SU-DHL-6 (cell line): Measurements from ENCODE around the gene WDR48.

Source experiments
- H2AFZ ChIP-seq: fragments of 200-600 bp; sonication (generic); 2 replicates; pipeline ENCODE4 v1.6.1; 2014; ENCODE audit warnings: low read depth, mild to moderate bottlenecking, moderate library complexity, mixed read lengths, antibody characterized with exemption, low read length; ENCODE audit not compliant: severe bottlenecking
- H3F3A ChIP-seq: fragments of 200-600 bp; shearing (Covaris generic); 2 replicates; pipeline ENCODE4 v1.6.0; 2016; ENCODE audit warnings: antibody characterized with exemption, mild to moderate bottlenecking; ENCODE audit not compliant: insufficient read depth
- H3K27ac ChIP-seq: fragments of 200-600 bp; sonication (generic); 2 replicates; pipeline ENCODE4 v1.5.1; 2016; ENCODE audit warnings: low read depth, mild to moderate bottlenecking, low read length, moderate library complexity, mixed read lengths
- H3K27me3 ChIP-seq: fragments of 200-600 bp; sonication (generic), shearing (Covaris generic); 2 replicates; pipeline ENCODE4 v1.6.0; 2014; ENCODE audit warnings: mild to moderate bottlenecking, low read length
- H3K36me3 ChIP-seq: fragments of 200-600 bp; sonication (generic); 2 replicates; pipeline ENCODE4 v1.6.1; 2014; ENCODE audit warnings: mild to moderate bottlenecking, low read length, mixed read lengths
- H3K4me2 ChIP-seq: fragments of 300-600, 200-600 bp; shearing (Covaris generic), sonication (generic); 2 replicates; pipeline ENCODE4 v1.6.0; 2014; ENCODE audit warnings: low read length, low read depth, mild to moderate bottlenecking; ENCODE audit not compliant: poor library complexity, severe bottlenecking
- H3K4me3 ChIP-seq: fragments of 200-600 bp; sonication (generic); 2 replicates; pipeline ENCODE4 v1.5.1; 2014; ENCODE audit warnings: antibody characterized with exemption, low read length, mild to moderate bottlenecking, mixed read lengths; ENCODE audit not compliant: insufficient read depth, poor library complexity, severe bottlenecking
- H3K79me2 ChIP-seq: fragments of 200-600 bp; sonication (generic); 2 replicates; pipeline ENCODE4 v1.6.1; 2014; ENCODE audit warnings: mild to moderate bottlenecking, low read length, moderate library complexity; ENCODE audit not compliant: insufficient read depth
- H3K9ac ChIP-seq: fragments of 200-600 bp; sonication (generic); 2 replicates; pipeline ENCODE4 v1.7.0; 2014; ENCODE audit warnings: mild to moderate bottlenecking, low read length
- H3K9me2 ChIP-seq: fragments of 200-600 bp; sonication (generic); replicated peaks from 2 replicates; pipeline ENCODE4 v1.6.1; 2014; ENCODE audit warnings: low read length; ENCODE audit not compliant: insufficient read depth
- H3K9me3 ChIP-seq: fragments of 200-600 bp; sonication (generic); 2 replicates; pipeline ENCODE4 v1.6.1; 2014; ENCODE audit warnings: low read length, mixed read lengths; ENCODE audit not compliant: insufficient read depth
- H4K20me1 ChIP-seq: fragments of 200-600 bp; sonication (generic); 2 replicates; pipeline ENCODE4 v1.6.1; 2014; ENCODE audit warnings: low read depth, mild to moderate bottlenecking, antibody characterized with exemption, low read length, moderate library complexity, mixed read lengths
- CTCF ChIP-seq: fragments of 200-600 bp; sonication (generic); IDR thresholded peaks from one replicate; pipeline ENCODE4 v1.5.1; 2017; ENCODE audit warnings: antibody characterized with exemption, mild to moderate bottlenecking, low read length, moderate library complexity; ENCODE audit not compliant: insufficient read depth, poor library complexity, severe bottlenecking
- EZH2phosphoT487 ChIP-seq: fragments of 200-600 bp; sonication (generic), shearing (Covaris generic); conservative IDR thresholded peaks from 2 replicates; pipeline ENCODE4 v1.6.1; 2018; ENCODE audit warnings: mild to moderate bottlenecking, antibody characterized with exemption, low read length, moderate library complexity, mixed read lengths

The WDR48 gene

DNA sequence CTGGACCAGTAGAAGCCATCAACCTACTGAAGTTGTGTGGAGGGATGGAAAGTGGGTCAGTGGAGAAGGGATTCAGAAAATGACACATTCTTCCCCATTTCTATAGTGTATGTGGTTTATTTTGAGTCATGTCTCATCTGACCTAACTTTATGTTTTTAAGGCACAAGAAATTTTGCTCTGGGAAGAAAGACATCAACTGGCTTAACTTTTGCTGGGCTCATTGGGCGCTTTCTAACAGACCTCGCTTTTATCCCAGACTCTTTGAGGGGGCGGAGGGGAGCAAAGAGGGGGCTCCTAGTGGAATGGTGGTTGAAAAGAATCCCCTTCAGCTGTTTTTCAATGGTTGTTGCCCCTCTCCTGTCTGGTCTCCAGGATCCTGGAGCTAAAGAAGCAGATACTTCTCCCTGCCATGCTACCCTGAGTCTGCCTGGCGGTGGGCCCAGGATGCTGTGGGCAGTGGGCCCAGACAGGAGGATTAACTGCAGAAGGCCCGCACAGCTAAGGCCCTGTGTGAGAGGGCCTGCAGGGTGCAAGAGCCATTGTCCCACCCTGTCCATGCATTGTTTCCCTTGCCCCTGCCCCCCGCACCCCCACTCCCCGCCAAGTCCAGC is 87.1 kb downstream of the WDR48 start:
- Histone ChIP-seq H4K20me1 (no peaks in the 10 kb centered on the region), H3F3A (no peaks in the 10 kb centered on the region), H3K9ac (no peak overlapping the region), H3K27ac (no peak overlapping the region), H3K4me3 (no peak overlapping the region), H3K36me3 (no peaks in the 10 kb centered on the region), H3K9me2 (no peaks in the 10 kb centered on the region), H3K4me2 (no peak overlapping the region), H3K27me3 (no peaks in the 10 kb centered on the region), H3K79me2 (no peaks in the 10 kb centered on the region), H2AFZ (no peak overlapping the region), H3K9me3 (no peaks in the 10 kb centered on the region)
- no peak for TF ChIP-seq EZH2phosphoT487
- TF ChIP-seq CTCF, result no peak

DNA sequence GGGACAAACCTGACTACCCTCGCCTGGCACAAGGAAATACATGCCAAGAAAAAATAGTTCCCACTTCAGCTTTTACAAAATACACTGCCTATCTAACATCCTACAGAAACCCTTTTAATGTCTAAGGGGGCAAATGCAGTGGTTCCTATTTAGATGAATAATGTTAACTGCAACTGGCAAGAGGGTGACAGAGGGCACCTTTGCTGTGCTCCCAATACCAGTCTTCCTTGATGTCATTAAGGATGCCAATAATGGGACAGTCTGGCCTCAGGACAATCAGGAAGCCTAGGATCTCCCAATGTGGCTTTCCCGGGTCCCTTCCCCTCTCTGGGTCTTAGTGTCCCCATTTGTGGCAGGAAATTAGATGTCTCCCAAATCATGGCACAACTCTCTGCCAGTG is 87.6 kb downstream of the WDR48 start:
- Histone ChIP-seq H3K4me2 (no peak overlapping the region), H3K79me2 (no peaks in the 10 kb centered on the region), H3K9me2 (no peaks in the 10 kb centered on the region), H2AFZ (no peak overlapping the region), H4K20me1 (no peaks in the 10 kb centered on the region), H3K27me3 (no peaks in the 10 kb centered on the region), H3K4me3 (no peak overlapping the region), H3K36me3 (no peaks in the 10 kb centered on the region), H3F3A (no peaks in the 10 kb centered on the region), H3K9ac (no peak overlapping the region), H3K27ac (no peak overlapping the region), H3K9me3 (no peaks in the 10 kb centered on the region)
- TF ChIP-seq EZH2phosphoT487 (no peak), CTCF (no peak)

GRCh38 chr3:39140341-39140971 is 88.6 kb downstream of the WDR48 start:
- no peaks in the 10 kb centered on the region for H3K9me2 ChIP-seq
- H3F3A ChIP-seq, result no peaks in the 10 kb centered on the region
- no peaks in the 10 kb centered on the region for H3K9me3 ChIP-seq
- no peak overlapping the region for H3K4me2 ChIP-seq
- no peaks in the 10 kb centered on the region for H3K36me3 ChIP-seq
- H3K27me3 ChIP-seq, result no peaks in the 10 kb centered on the region
- no peaks in the 10 kb centered on the region for H4K20me1 ChIP-seq
- no peak overlapping the region for H3K27ac ChIP-seq
- no peak overlapping the region for H3K9ac ChIP-seq
- H3K79me2 ChIP-seq, result no peaks in the 10 kb centered on the region
- no peak overlapping the region for H2AFZ ChIP-seq
- H3K4me3 ChIP-seq, result no peak overlapping the region
- TF ChIP-seq EZH2phosphoT487, result no peak
- TF ChIP-seq CTCF, result no peak
